GM19395 (cell line): Measurements from ENCODE around the gene E2F2.

Experiments used
- ATAC-seq: cut with Tn5 transposase; IDR thresholded peaks from one replicate; pipeline ENCODE4 v1.9.1; 2021; ENCODE audit warnings: mild to moderate bottlenecking, moderate library complexity; ENCODE audit not compliant: unreplicated experiment

Gene E2F2

DNA sequence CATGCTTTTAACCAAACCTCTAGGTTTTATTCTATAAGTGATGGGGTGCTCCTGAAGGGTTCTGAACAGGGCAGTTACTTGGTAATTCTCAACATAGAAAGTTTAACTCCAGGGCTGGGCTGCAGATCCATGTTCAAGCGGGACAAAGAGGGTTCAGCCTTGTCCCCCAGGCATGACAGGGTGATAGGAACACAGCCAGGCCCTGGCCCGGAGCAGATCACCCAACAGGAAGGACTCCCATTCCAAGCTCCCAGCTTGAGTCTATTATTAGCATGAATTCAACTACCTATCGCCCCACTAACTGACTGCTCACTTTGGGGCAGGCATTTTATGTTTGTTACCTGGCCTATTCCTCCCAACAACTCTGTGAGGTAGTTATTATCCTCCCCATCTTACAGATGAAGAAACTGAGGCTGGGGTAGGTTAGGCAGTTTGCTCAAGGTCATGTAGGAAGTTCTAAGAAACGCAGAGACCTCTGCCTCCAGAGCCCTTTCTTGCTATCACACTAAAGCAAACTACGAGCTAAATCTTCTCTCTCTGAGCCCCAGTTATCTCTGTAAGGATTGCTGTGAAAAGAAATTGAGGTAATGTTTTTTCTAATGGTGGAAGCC lies 61.6 kb downstream of the E2F2 start:
- ATAC-seq: no peak

- ATAC-seq: no peak
These were observed 64.5 kb downstream of the E2F2 start for GRCh38 chr1:23466423-23466989.

DNA sequence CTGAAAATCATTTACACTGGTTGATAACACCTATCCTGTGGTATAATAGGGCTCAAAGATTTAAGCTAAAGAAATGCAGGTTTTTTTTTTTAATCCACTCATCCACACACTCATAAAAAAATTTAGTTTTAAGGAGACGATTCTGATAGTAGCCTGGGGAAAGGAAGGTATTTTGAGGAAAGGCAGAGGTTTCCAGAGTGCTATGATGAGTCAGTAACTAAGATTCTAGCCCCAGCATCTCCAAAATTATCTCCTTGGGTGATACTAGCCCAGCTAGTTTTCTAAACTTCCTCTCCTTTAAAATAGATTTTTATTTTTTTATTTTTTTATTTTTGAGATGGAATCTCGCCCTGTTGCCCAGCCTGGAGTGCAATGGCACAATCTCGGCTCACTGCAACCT lies 67.7 kb downstream of the E2F2 start:
- no peak for ATAC-seq

DNA sequence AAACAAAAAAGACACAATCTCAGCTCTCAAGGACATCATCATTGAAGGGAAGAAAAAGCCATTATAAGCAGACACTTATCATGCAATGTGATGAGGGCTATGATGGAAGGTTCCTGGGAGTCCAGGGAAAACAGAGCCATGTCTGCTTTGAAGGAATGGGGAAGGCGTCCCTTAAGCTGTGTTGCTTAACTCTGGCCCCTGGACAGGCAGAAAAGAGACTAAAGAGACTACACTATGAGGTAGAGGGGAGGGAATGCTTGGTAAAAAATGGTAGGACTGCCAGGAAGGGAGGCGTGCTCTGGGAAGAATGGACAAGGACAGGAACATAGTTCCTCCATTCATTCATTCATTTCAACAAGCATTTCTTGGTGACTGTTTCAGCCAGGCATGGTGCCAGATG lies 68.3 kb downstream of the E2F2 start:
- no peak for ATAC-seq

GRCh38 chr1:23461050-23461449 lies 70.0 kb downstream of the E2F2 start:
- no peak for ATAC-seq

DNA sequence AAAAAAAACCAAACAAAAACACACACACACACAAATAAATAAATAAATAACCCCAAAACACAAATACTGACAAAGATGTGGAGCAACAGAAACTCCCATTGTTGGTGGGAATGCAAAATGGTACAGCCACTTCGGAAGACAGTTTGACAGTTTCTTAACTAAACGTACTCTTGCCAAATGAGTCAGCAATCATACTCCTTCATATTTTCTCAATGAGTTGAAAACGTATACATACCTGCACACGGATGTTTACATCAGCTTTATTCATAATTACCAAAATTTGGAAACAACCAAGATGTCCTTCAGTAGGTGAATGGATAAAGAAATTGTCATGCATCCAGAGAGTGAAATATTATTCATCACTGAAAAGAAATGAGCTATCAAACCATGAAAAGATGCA lies 70.5 kb downstream of the E2F2 start:
- no peak for ATAC-seq

DNA sequence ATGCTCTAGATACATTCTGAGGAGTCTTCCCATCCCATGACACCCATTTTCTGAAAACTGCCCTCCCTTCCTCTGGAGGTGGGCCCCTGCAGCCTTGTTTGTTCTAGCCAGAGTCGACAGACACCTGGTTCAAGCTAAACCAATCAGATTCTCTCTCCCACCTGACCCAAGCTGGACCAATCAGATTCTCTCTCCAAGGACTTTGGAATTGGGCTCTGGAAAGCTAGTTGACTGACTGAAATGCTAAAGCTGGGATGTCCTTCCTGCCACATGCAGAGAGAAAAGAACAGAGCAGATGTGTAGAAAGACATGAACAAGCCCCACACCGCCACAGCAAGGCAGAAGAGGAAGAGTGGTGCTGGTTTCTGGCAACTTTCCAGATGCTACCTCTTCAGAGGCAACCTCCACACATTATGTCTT lies 71.7 kb downstream of the E2F2 start:
- no peak for ATAC-seq
